ENCODE data around the gene PLEKHG1.

Gene PLEKHG1

GRCh38 chr6:150599199-150600009, at the start of gene PLEKHG1:
TSS of gene PLEKHG1 (plus strand) at chr6:150599885. CDS start at chr6:150733682, 133,797 bp downstream.
- FAIRE-seq: no peak

GRCh38 chr6:150550244-150550643, 49.4 kb upstream of the PLEKHG1 start:
- no peak for FAIRE-seq

GRCh38 chr6:150557043-150557599, 42.6 kb upstream of the PLEKHG1 start:
- FAIRE-seq: no peak

- no peak for FAIRE-seq
Observed at GRCh38 chr6:150560004-150560883, 39.4 kb upstream of the PLEKHG1 start.

GRCh38 chr6:150560884-150561219, 38.8 kb upstream of the PLEKHG1 start:
- no peak for FAIRE-seq

- no peak for FAIRE-seq
Observed at GRCh38 chr6:150565945-150566344, 33.7 kb upstream of the PLEKHG1 start.

GRCh38 chr6:150566486-150566885, 33.2 kb upstream of the PLEKHG1 start:
- FAIRE-seq: no peak

- FAIRE-seq: no peak
Observed at GRCh38 chr6:150567380-150567779, 32.3 kb upstream of the PLEKHG1 start.

- no peak for FAIRE-seq
Observed at GRCh38 chr6:150567823-150568383, 31.8 kb upstream of the PLEKHG1 start.

- no peak for FAIRE-seq
Observed at GRCh38 chr6:150568560-150568959, 31.1 kb upstream of the PLEKHG1 start.

- FAIRE-seq: no peak
Observed at GRCh38 chr6:150569161-150569560, 30.5 kb upstream of the PLEKHG1 start.

GRCh38 chr6:150573041-150573681, 26.5 kb upstream of the PLEKHG1 start:
- FAIRE-seq: no peak

- no peak for FAIRE-seq
Observed at GRCh38 chr6:150575836-150576235, 23.8 kb upstream of the PLEKHG1 start.

GRCh38 chr6:150576651-150577226, 22.9 kb upstream of the PLEKHG1 start:
- FAIRE-seq: no peak

- FAIRE-seq: no peak
Observed at GRCh38 chr6:150579611-150580010, 20.1 kb upstream of the PLEKHG1 start.

GRCh38 chr6:150580489-150580888, 19.2 kb upstream of the PLEKHG1 start:
- no peak for FAIRE-seq

GRCh38 chr6:150584065-150584464, 15.6 kb upstream of the PLEKHG1 start:
- FAIRE-seq: no peak

- FAIRE-seq: no peak
Observed at GRCh38 chr6:150584596-150584995, 15.1 kb upstream of the PLEKHG1 start.

GRCh38 chr6:150586850-150587359, 12.8 kb upstream of the PLEKHG1 start:
- FAIRE-seq: no peak

GRCh38 chr6:150587637-150588036, 12.0 kb upstream of the PLEKHG1 start:
- no peak for FAIRE-seq

GRCh38 chr6:150588888-150589499, 10.7 kb upstream of the PLEKHG1 start:
- no peak for FAIRE-seq

- no peak for FAIRE-seq
Observed at GRCh38 chr6:150589852-150590251, 9.8 kb upstream of the PLEKHG1 start.

Data from islet of Langerhans (tissue), 1 donor.